Bone marrow (tissue), 2 donors: ENCODE results near the gene BRCC3.
"Not testable (repeated sequence)": the region's sequence is repeated elsewhere in the genome, so short reads cannot be mapped to it uniquely, and the experiment has no call there.

ENCODE experiments used
- DNase-seq, 2 donors: peaks; one replicate each; lab custom pipeline; 2025; lab: John Stamatoyannopoulos, UW

Gene BRCC3

GRCh38 chrX:155144926-155145325 is 73.6 kb downstream of the BRCC3 start:
- DNase-seq: no peak

- not testable (repeated sequence) for DNase-seq
Observed at GRCh38 chrX:155147612-155148011, 76.3 kb downstream of the BRCC3 start.

- DNase-seq: not testable (repeated sequence)
Observed at GRCh38 chrX:155148166-155148565, 76.9 kb downstream of the BRCC3 start.

GRCh38 chrX:155148724-155149537 is 77.6 kb downstream of the BRCC3 start:
- DNase-seq: no peak

GRCh38 chrX:155169881-155170280 is 98.6 kb downstream of the BRCC3 start:
- no peak for DNase-seq
